CD4-positive, alpha-beta memory T cell (primary cell): ENCODE results near the gene AMPD3. TPM values are rescaled to one million over a fixed set of nuclear protein-coding genes. Genes with fewer than 3 reads are reported as not detected.

Source experiments
- CTCF ChIA-PET: fragments of 350-600 bp; sonication (Branson Sonifier 250); formaldehyde crosslinking; loops from one replicate; lab custom pipeline; 2021; ENCODE audit warnings: inconsistent platforms; ENCODE audit not compliant: partially characterized antibody; lab: Charles Lee
- POLR2A ChIA-PET: fragments of 350-600 bp; sonication (Branson Sonifier 250); formaldehyde crosslinking; loops from one replicate; lab custom pipeline; 2021; ENCODE audit not compliant: partially characterized antibody; lab: Charles Lee
- DNase-seq, 5 donors: peaks; one replicate each; pipeline versions ENCODE4 v3.0.0 to v3.0.0-alpha.2; 2020 to 2022; ENCODE audit warnings: mixed read lengths in 1 of 5
- H3K27ac ChIP-seq: one replicate; pipeline ENCODE4 v1.7.0; 2013; ENCODE audit warnings: low read depth, low read length
- H3K27me3 ChIP-seq: 2 replicates; pipeline ENCODE4 v1.7.0; 2013; ENCODE audit warnings: mild to moderate bottlenecking, low read length, moderate library complexity; ENCODE audit not compliant: insufficient read depth
- H3K36me3 ChIP-seq: 2 replicates; pipeline ENCODE4 v1.7.0; 2013; ENCODE audit warnings: mild to moderate bottlenecking, low read length, moderate library complexity; ENCODE audit not compliant: insufficient read depth
- H3K4me1 ChIP-seq: 2 replicates; pipeline ENCODE4 v1.7.0; 2013; ENCODE audit warnings: mild to moderate bottlenecking, low read length, moderate library complexity; ENCODE audit not compliant: insufficient read depth
- H3K4me3 ChIP-seq, 2 donors: one replicate each; pipeline ENCODE4 v1.7.0; 2013; ENCODE audit warnings: low read length in 2 of 2, mild to moderate bottlenecking in 1 of 2
- H3K9me3 ChIP-seq, 2 donors: one replicate each; pipeline ENCODE4 v1.7.0; 2013; ENCODE audit warnings: low read length in 2 of 2, control low read depth in 1 of 2; ENCODE audit not compliant: control insufficient read depth in 1 of 2
- H3K27ac Mint-ChIP-seq, 7 donors: one replicate each; pipeline ENCODE4 v1.8.0; 2020 to 2021; ENCODE audit warnings: mixed read lengths in 7 of 7, mild to moderate bottlenecking in 6 of 7, inconsistent platforms in 3 of 7, moderate library complexity in 3 of 7
- H3K27me3 Mint-ChIP-seq, 2 donors: one replicate each; pipeline ENCODE4 v1.8.0; 2020 to 2021; ENCODE audit warnings: mixed read lengths in 2 of 2
- H3K36me3 Mint-ChIP-seq, 2 donors: one replicate each; pipeline ENCODE4 v1.8.0; 2020 to 2021; ENCODE audit warnings: mixed read lengths in 2 of 2, inconsistent platforms in 1 of 2, mild to moderate bottlenecking in 1 of 2
- H3K4me1 Mint-ChIP-seq, 4 donors: one replicate each; pipeline ENCODE4 v1.8.0; 2020 to 2021; ENCODE audit warnings: mixed read lengths in 4 of 4, mild to moderate bottlenecking in 1 of 4
- H3K4me3 Mint-ChIP-seq, 8 donors: one replicate each; pipeline ENCODE4 v1.8.0; 2020 to 2021; ENCODE audit warnings: mixed read lengths in 8 of 8, mild to moderate bottlenecking in 7 of 8, moderate library complexity in 6 of 8, inconsistent platforms in 3 of 8
- H3K9me3 Mint-ChIP-seq, 8 donors: one replicate each; pipeline ENCODE4 v1.8.0; 2020 to 2021; ENCODE audit warnings: mixed read lengths in 8 of 8, mild to moderate bottlenecking in 5 of 8, inconsistent platforms in 3 of 8, moderate library complexity in 1 of 8
- intact Hi-C: fragments of 100-400 bp; cut with micrococcal nuclease; formaldehyde crosslinking; loops from one replicate; pipeline ENCODE4 v1.15.1; 2023
- polyA plus RNA-seq, 2 donors: library from polyadenylated mRNA; unstranded; fragments of 300-500 nt; fragmentation: Illumina TruSeq; gene quantifications; one replicate each; pipeline ENCODE4 v1.2.3, GENCODE V29; 2021
- total RNA-seq, 2 experiments: library from RNA; stranded (reverse); gene quantifications; one replicate each; pipeline ENCODE4 v1.2.3, GENCODE V29; 2021

The AMPD3 gene
- total and polyA plus RNA-seq, 4 experiments from 2014 or later: 10.9 to 43.4 (median 30.1) TPM

DNA sequence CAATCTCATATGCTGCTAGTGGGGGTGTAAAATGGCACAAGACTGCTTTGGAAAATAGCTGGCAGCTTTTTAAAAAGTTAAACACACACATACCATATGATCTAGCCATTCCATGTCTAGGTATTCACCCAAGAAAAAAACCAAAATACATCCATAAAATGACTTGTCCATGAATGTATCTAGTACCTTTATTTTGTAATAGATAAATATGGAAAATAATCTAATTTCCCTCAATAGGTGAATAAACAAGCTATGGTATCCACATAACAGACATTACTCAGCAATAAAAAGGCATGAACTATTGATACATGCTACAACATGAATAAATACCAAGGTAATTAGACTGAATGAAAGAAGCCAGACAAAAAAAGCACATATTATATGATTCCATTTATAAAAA lies 63.1 kb downstream of the AMPD3 start:
- Mint-ChIP-seq H3K27ac (peak overlapping the region in 2 of 7 donors; percentile 18 to 33), H3K36me3 (peaks cover 37 to 41% of the 10 kb centered on the region in 2 donors), H3K4me1 (peaks cover 0 to 2% (median under 1%) of the 10 kb centered on the region in 4 donors), H3K9me3 (no peaks in the 10 kb centered on the region), H3K4me3 (no peak overlapping the region), H3K27me3 (no peaks in the 10 kb centered on the region)
- Histone ChIP-seq H3K27ac (no peak overlapping the region), H3K9me3 (no peaks in the 10 kb centered on the region), H3K4me1 (no peaks in the 10 kb centered on the region), H3K4me3 (no peak overlapping the region), H3K27me3 (no peaks in the 10 kb centered on the region), H3K36me3 (peaks cover 15% of the 10 kb centered on the region)
- no peak for DNase-seq
- POLR2A ChIA-PET: interaction anchor here (0.6 kb wide), 1 partner anchor 22 kb away, joined by 4 read pairs; no protein-coding TSS in a partner anchor
- CTCF ChIA-PET: interaction anchor here (1.1 to 3.8 kb wide), 3 partner anchors 16 to 137 kb away, joined by 3 to 29 read pairs (median 10); partner anchors contain the start of gene RNF141
- intact Hi-C loops: loop anchor here (10.0 kb wide), 1 partner anchor 103 kb away; no protein-coding TSS in a partner anchor

GRCh38 chr11:10518891-10519290 lies 63.8 kb downstream of the AMPD3 start:
- Mint-ChIP-seq H3K27ac (peak overlapping the region in 2 of 7 donors; percentile 7 to 70), H3K4me1 (peaks cover 0 to 4% (median 1%) of the 10 kb centered on the region in 4 donors), H3K36me3 (peaks cover 41 to 48% of the 10 kb centered on the region in 2 donors), H3K4me3 (no peak overlapping the region), H3K9me3 (no peaks in the 10 kb centered on the region), H3K27me3 (no peaks in the 10 kb centered on the region)
- H3K4me1 ChIP-seq: no peaks in the 10 kb centered on the region
- intact Hi-C loops: loop anchor here (10.0 kb wide), 1 partner anchor 104 kb away; no protein-coding TSS in a partner anchor
- no peak overlapping the region for H3K4me3 ChIP-seq
- no peak overlapping the region for H3K27ac ChIP-seq
- H3K27me3 ChIP-seq: no peaks in the 10 kb centered on the region
- H3K9me3 ChIP-seq: no peaks in the 10 kb centered on the region
- ChIA-PET POLR2A (no interaction called here), CTCF (interaction anchor here (1.1 to 3.8 kb wide), 3 partner anchors 17 to 74 kb away, joined by 3 to 29 read pairs (median 4); partner anchors contain the start of gene RNF141)
- no peak for DNase-seq
- peaks cover 15% of the 10 kb centered on the region for H3K36me3 ChIP-seq

DNA sequence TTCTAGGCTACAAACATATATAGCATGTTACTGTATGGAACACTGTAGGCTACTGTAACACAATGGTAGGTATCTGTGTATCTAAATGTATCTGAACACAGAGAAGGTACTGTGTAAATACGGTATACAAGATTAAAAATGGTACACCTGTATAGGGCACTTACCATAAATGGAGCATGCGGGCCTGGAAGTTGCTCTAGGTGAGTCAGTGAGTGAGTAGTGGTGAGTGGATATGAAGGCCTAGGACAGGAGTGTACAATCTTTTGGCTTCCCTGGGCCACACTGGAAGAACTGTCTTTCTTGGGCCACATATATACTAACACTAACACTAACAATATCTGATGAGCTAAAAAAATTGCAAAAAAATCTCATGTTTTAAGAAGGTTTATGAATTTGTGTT lies 64.6 kb downstream of the AMPD3 start:
- H3K4me1 Mint-ChIP-seq: peaks cover 0 to 4% (median 1%) of the 10 kb centered on the region in 4 donors
- no peaks in the 10 kb centered on the region for H3K27me3 Mint-ChIP-seq
- Histone ChIP-seq H3K36me3 (peaks cover 18% of the 10 kb centered on the region), H3K4me3 (no peak overlapping the region), H3K9me3 (no peaks in the 10 kb centered on the region), H3K4me1 (no peaks in the 10 kb centered on the region), H3K27me3 (no peaks in the 10 kb centered on the region), H3K27ac (no peak overlapping the region)
- H3K36me3 Mint-ChIP-seq: peaks cover 38 to 48% of the 10 kb centered on the region in 2 donors
- H3K9me3 Mint-ChIP-seq: no peaks in the 10 kb centered on the region
- peak overlapping the region in 1 of 7 donors; percentile 47 for H3K27ac Mint-ChIP-seq
- POLR2A ChIA-PET: interaction anchor here (1.2 kb wide), 1 partner anchor 106 kb away, joined by 3 read pairs; no protein-coding TSS in a partner anchor
- DNase-seq: no peak
- CTCF ChIA-PET: interaction anchor here (1.8 to 3.8 kb wide), 3 partner anchors 21 to 106 kb away, joined by 4 to 29 read pairs (median 9); partner anchors contain the start of gene RNF141
- intact Hi-C loops: loop anchor here (10.0 kb wide), 1 partner anchor 105 kb away; no protein-coding TSS in a partner anchor
- no peak overlapping the region for H3K4me3 Mint-ChIP-seq

GRCh38 chr11:10520562-10520961 lies 65.5 kb downstream of the AMPD3 start:
- Histone ChIP-seq H3K4me1 (no peaks in the 10 kb centered on the region), H3K4me3 (no peak overlapping the region), H3K27me3 (no peaks in the 10 kb centered on the region), H3K27ac (no peak overlapping the region), H3K36me3 (peaks cover 27% of the 10 kb centered on the region), H3K9me3 (no peaks in the 10 kb centered on the region)
- DNase-seq: no peak
- H3K9me3 Mint-ChIP-seq: no peaks in the 10 kb centered on the region
- no peaks in the 10 kb centered on the region for H3K27me3 Mint-ChIP-seq
- intact Hi-C loops: no loop called here
- H3K4me1 Mint-ChIP-seq: peaks cover 0 to 4% (median 1%) of the 10 kb centered on the region in 4 donors
- H3K36me3 Mint-ChIP-seq: peaks cover 37 to 51% of the 10 kb centered on the region in 2 donors
- POLR2A ChIA-PET: interaction anchor here (1.2 to 1.8 kb wide), 2 partner anchors 20 to 107 kb away, joined by 3 to 6 read pairs; partner anchors contain the start of gene RNF141
- CTCF ChIA-PET: interaction anchor here (1.8 to 3.8 kb wide), 4 partner anchors 20 to 114 kb away, joined by 4 to 29 read pairs (median 8); partner anchors contain the start of gene RNF141
- no peak overlapping the region for H3K4me3 Mint-ChIP-seq
- no peak overlapping the region for H3K27ac Mint-ChIP-seq

DNA sequence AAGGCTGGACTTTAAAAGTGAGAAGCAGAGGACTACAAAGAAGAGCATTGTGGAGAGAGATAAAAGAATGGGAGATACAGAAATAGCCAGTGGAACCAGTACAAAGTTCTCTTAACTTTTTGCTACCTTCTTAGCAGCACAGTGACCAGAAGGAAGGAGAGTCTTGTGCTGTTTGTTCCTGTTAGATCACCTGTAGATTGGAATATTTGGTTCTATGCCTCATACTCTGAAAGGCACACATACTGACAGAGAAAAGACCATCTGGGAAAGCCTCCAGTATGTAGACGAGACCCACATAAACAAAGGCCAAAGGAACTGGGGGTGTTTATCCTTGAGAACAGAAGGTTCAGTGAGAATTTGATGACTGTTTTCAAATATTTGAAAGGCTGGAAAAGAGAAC lies 67.2 kb downstream of the AMPD3 start:
- Mint-ChIP-seq H3K9me3 (no peaks in the 10 kb centered on the region), H3K27ac (peak overlapping the region in 5 of 7 donors; percentile 1 to 20 (median 14)), H3K27me3 (no peaks in the 10 kb centered on the region), H3K4me1 (peaks cover 0 to 7% (median 4%) of the 10 kb centered on the region in 4 donors), H3K36me3 (peaks cover 35 to 52% of the 10 kb centered on the region in 2 donors), H3K4me3 (no peak overlapping the region)
- H3K4me1 ChIP-seq: no peaks in the 10 kb centered on the region
- DNase-seq: no peak
- ChIA-PET CTCF (interaction anchor here (2.1 kb wide), 1 partner anchor 116 kb away, joined by 6 read pairs; no protein-coding TSS in a partner anchor), POLR2A (interaction anchor here (1.3 kb wide), 1 partner anchor 108 kb away, joined by 4 read pairs; no protein-coding TSS in a partner anchor)
- no peak overlapping the region for H3K4me3 ChIP-seq
- intact Hi-C loops: no loop called here
- H3K27ac ChIP-seq: no peak overlapping the region
- peaks cover 23% of the 10 kb centered on the region for H3K36me3 ChIP-seq
- H3K27me3 ChIP-seq: no peaks in the 10 kb centered on the region
- no peaks in the 10 kb centered on the region for H3K9me3 ChIP-seq

GRCh38 chr11:10522921-10523320 lies 67.9 kb downstream of the AMPD3 start:
- CTCF ChIA-PET: interaction anchor here (1.0 kb wide), 2 partner anchors 17 to 18 kb away, joined by 3 read pairs; partner anchors contain the start of gene RNF141
- Mint-ChIP-seq H3K4me3 (no peak overlapping the region), H3K36me3 (peaks cover 39 to 57% of the 10 kb centered on the region in 2 donors), H3K4me1 (peaks cover 0 to 9% (median 6%) of the 10 kb centered on the region in 4 donors), H3K9me3 (no peaks in the 10 kb centered on the region), H3K27ac (no peak overlapping the region), H3K27me3 (no peaks in the 10 kb centered on the region)
- no peak overlapping the region for H3K4me3 ChIP-seq
- H3K36me3 ChIP-seq: peaks cover 23% of the 10 kb centered on the region
- intact Hi-C loops: no loop called here
- no peaks in the 10 kb centered on the region for H3K27me3 ChIP-seq
- no peak for DNase-seq
- no peaks in the 10 kb centered on the region for H3K4me1 ChIP-seq
- no peaks in the 10 kb centered on the region for H3K9me3 ChIP-seq
- no peak overlapping the region for H3K27ac ChIP-seq
- POLR2A ChIA-PET: no interaction called here

GRCh38 chr11:10524471-10524870 lies 69.4 kb downstream of the AMPD3 start:
- intact Hi-C loops: no loop called here
- Histone ChIP-seq H3K36me3 (peaks cover 25% of the 10 kb centered on the region), H3K27ac (no peak overlapping the region)

More at GRCh38 chr11:10524471-10524870, 69.4 kb downstream of the AMPD3 start:
- Mint-ChIP-seq H3K4me1 (peaks cover 0 to 9% (median 6%) of the 10 kb centered on the region in 4 donors), H3K27me3 (no peaks in the 10 kb centered on the region), H3K9me3 (no peaks in the 10 kb centered on the region), H3K27ac (no peak overlapping the region), H3K36me3 (peaks cover 40 to 61% of the 10 kb centered on the region in 2 donors), H3K4me3 (no peak overlapping the region)
- no peaks in the 10 kb centered on the region for H3K9me3 ChIP-seq
- no peak for DNase-seq
- ChIA-PET POLR2A (no interaction called here), CTCF (no interaction called here)
- H3K4me1 ChIP-seq: no peaks in the 10 kb centered on the region
- no peaks in the 10 kb centered on the region for H3K27me3 ChIP-seq
- no peak overlapping the region for H3K4me3 ChIP-seq
